Measurements from ENCODE around the gene ICA1. TPM values are rescaled to one million over a fixed set of nuclear protein-coding genes. Genes with fewer than 3 reads are reported as not detected.
"Not testable (repeated sequence)": the region's sequence is repeated elsewhere in the genome, so short reads cannot be mapped to it uniquely, and the experiment has no call there.

The ICA1 gene
- total RNA-seq, 2 experiments from 2014 or later = 0.34 to 1.3 TPM

DNA sequence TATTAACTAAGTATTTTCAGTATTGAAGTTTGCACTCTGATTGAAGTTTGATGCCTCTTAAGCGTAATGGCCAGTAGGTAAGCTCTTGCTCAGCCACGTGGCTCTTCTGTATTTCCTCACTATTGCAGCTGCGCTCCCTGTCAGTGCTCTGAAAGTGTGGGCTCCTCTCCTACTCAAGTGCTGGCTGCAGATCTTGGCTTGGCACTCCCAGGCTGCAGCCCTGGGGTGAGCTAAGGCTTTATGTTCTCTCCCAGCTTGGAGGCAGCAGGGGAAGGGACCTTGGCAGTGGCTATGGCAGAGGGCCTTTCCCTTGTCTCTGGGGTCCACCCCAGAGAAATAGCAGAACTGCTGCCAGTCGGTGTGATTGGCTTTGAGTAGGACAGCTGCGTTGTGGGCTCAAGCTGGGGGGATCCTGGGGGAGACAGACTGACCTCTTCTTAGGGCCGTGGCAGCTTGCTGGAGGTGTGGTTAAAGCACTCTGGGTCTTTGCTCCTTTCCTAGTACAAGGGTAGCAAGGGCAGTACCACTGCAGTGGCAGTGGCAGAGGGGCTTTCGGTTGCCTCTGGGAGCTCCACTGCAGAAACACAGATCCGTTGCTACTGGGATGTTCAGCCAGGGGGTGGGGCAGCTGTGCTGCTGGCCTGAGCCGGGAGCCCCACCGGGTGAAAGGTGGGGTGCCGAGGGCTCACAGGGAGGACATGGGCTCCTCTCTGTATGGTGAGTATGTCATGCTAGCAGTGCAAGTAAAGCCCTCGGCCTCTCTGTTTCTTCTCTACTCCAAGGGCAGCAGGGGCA is 192.9 kb downstream of the ICA1 start:
- Mint-ChIP-seq H3K36me3 (ENCODE audit: low read depth) (peaks cover 33% of the 10 kb centered on the region), H3K4me3 (no peak overlapping the region), H3K27ac (no peak overlapping the region), H3K9me3 (peaks cover 3% of the 10 kb centered on the region), H3K4me1 (ENCODE audit: low read depth) (peaks cover 38% of the 10 kb centered on the region), H3K27me3 (no peaks in the 10 kb centered on the region)
- no peak for DNase-seq
- TF ChIP-seq, protein P1, sequence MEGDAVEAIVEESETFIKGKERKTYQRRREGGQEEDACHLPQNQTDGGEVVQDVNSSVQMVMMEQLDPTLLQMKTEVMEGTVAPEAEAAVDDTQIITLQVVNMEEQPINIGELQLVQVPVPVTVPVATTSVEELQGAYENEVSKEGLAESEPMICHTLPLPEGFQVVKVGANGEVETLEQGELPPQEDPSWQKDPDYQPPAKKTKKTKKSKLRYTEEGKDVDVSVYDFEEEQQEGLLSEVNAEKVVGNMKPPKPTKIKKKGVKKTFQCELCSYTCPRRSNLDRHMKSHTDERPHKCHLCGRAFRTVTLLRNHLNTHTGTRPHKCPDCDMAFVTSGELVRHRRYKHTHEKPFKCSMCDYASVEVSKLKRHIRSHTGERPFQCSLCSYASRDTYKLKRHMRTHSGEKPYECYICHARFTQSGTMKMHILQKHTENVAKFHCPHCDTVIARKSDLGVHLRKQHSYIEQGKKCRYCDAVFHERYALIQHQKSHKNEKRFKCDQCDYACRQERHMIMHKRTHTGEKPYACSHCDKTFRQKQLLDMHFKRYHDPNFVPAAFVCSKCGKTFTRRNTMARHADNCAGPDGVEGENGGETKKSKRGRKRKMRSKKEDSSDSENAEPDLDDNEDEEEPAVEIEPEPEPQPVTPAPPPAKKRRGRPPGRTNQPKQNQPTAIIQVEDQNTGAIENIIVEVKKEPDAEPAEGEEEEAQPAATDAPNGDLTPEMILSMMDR (IDR thresholded peaks at IDR 0.05) = no peak
- ChIA-PET POLR2A (no interaction called here), CTCF (no interaction called here)
- ATAC-seq = no peak
- intact Hi-C loops (cut with micrococcal nuclease) = no loop called here

DNA sequence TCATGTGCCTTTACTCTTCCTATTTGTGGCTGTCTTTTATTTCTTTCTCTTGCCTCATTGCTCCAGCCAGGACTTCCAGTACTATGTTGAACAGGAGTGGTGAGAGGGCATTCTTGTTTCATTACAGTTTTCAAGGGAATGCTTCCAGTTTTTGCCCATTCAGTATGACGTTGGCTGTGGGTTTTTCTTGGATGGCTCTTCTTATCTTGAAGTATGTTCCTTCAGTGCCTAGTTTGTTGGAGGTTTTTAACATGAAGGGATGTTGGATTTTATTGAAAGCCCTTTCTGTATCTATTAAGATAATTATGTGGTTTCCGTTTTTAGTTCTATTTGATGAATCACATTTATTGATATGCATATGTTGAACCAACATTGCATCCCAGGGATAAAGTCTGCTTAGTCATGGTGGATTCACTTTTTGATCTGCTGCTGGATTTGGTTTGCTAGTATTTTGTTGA is 196.6 kb downstream of the ICA1 start:
- POLR2A ChIA-PET = no interaction called here
- CTCF ChIA-PET = no interaction called here
- intact Hi-C loops (cut with micrococcal nuclease) = no loop called here
- TF ChIP-seq, protein P1 (IDR thresholded peaks at IDR 0.05) = no peak
- peaks cover 7% of the 10 kb centered on the region for H3K9me3 Mint-ChIP-seq
- DNase-seq = no peak
- no peaks in the 10 kb centered on the region for H3K27me3 Mint-ChIP-seq
- H3K36me3 Mint-ChIP-seq (ENCODE audit: low read depth) = peaks cover 39% of the 10 kb centered on the region
- no peak overlapping the region for H3K27ac Mint-ChIP-seq
- no peak for ATAC-seq
- H3K4me1 Mint-ChIP-seq (ENCODE audit: low read depth) = peaks cover 30% of the 10 kb centered on the region
- no peak overlapping the region for H3K4me3 Mint-ChIP-seq

DNA sequence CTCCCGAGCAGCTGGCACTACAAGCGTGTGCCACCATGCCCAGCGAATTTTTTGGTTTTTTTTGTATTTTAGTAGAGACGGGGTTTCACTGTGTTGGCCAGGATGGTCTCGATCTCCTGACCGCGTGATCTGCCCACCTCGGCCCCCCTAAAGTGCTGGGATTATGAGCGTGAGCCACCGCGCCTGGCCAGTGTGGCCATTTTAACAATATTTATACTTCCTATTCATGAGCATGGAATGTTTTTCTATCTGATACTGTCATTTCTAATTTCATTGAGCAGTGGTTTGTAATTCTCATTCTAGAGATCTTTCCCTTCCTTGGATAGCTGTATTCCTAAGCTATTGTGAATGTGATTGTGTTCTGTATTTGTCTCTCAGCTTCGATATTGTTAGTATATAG is 197.1 kb downstream of the ICA1 start:
- DNase-seq (no peak), ATAC-seq (no peak)
- intact Hi-C loops (cut with micrococcal nuclease) = no loop called here
- H3K9me3 Mint-ChIP-seq = peaks cover 7% of the 10 kb centered on the region
- TF ChIP-seq, protein P1 (IDR thresholded peaks at IDR 0.05) = no peak
- H3K36me3 Mint-ChIP-seq (ENCODE audit: low read depth) = peaks cover 39% of the 10 kb centered on the region
- no peak overlapping the region for H3K4me3 Mint-ChIP-seq
- no peaks in the 10 kb centered on the region for H3K27me3 Mint-ChIP-seq
- POLR2A ChIA-PET = interaction anchor here (1.2 kb wide), 1 partner anchor 120 kb away, joined by 3 read pairs; no protein-coding TSS in a partner anchor
- CTCF ChIA-PET = no interaction called here
- peaks cover 30% of the 10 kb centered on the region for H3K4me1 Mint-ChIP-seq (ENCODE audit: low read depth)
- no peak overlapping the region for H3K27ac Mint-ChIP-seq

DNA sequence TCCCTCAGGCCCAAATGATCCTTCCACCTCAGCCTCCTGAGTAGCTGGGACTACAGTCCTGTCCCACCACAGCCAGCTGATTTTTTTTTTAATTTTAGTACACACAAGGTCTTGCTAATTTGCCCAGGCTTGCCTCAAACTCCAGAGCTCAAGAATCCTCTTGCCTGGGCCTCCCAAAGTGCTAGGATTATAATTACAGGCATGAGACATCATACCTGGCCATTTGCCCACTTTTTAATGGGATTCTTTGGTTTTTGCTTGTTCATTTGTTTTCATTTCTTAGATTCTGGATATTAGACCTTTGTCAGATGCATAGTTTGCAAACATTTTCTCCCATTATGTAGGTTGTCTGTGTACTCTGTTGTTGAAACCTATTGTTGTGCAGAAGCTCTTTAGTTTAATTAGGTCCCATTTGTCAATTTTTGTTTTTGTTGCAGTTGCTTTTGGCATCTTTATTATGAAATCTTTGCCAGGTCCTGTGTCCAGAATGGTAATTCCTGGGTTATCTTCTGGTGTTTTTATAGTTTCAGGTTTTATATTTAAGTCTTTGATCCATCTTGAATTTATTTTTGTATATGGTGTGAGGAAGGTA is 198.2 kb downstream of the ICA1 start:
- H3K4me1 Mint-ChIP-seq (ENCODE audit: low read depth) = peaks cover 32% of the 10 kb centered on the region
- H3K27me3 Mint-ChIP-seq = no peaks in the 10 kb centered on the region
- no peak overlapping the region for H3K4me3 Mint-ChIP-seq
- DNase-seq (no peak), ATAC-seq (no peak)
- H3K9me3 Mint-ChIP-seq = peaks cover 7% of the 10 kb centered on the region
- CTCF ChIA-PET = interaction anchor here (0.7 kb wide), 1 partner anchor 1910 kb away, joined by 3 read pairs; no protein-coding TSS in a partner anchor
- H3K36me3 Mint-ChIP-seq (ENCODE audit: low read depth) = peaks cover 41% of the 10 kb centered on the region
- intact Hi-C loops (cut with micrococcal nuclease) = no loop called here
- TF ChIP-seq, protein P1 (IDR thresholded peaks at IDR 0.05) = no peak
- H3K27ac Mint-ChIP-seq = no peak overlapping the region
- POLR2A ChIA-PET = interaction anchor here (1.2 kb wide), 1 partner anchor 119 kb away, joined by 3 read pairs; no protein-coding TSS in a partner anchor

DNA sequence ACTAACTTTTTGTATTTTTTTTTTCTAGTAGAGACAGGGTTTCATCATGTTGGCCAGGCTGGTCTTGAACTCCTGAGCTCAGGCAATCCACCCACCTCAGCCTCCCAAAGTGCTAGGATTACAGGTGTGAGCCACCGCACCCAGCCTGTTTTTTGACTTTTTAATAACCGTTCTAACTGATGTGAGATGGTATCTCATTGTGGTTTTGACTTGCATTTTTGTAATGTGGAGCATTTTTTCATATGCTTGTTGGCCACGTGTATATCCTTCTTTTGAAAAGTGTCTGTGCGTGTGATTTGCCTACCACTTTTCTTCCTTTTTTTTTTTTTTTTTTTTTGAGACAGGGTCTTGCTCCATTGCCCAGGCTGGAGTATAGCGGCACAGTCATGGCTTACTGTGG is 198.7 kb downstream of the ICA1 start:
- H3K4me3 Mint-ChIP-seq; H3K27me3 Mint-ChIP-seq; DNase-seq; POLR2A ChIA-PET; H3K9me3 Mint-ChIP-seq; H3K27ac Mint-ChIP-seq; intact Hi-C loops (cut with micrococcal nuclease); ATAC-seq: not testable (repeated sequence)
- peaks cover 28% of the 10 kb centered on the region for H3K4me1 Mint-ChIP-seq (ENCODE audit: low read depth)
- CTCF ChIA-PET = interaction anchor here (0.7 kb wide), 1 partner anchor 1911 kb away, joined by 3 read pairs; no protein-coding TSS in a partner anchor
- H3K36me3 Mint-ChIP-seq (ENCODE audit: low read depth) = peaks cover 41% of the 10 kb centered on the region

Other genes starting within 250 kb of the ICA1 start
- not detected for gene NXPH1, start 171.4 kb upstream of the ICA1 start, total RNA-seq

Measured in activated CD8-positive, alpha-beta T cell treated with anti-CD3 and anti-CD28 coated beads for 36 hours (primary cell).